ENCODE data around the gene SMYD3.

- TF ChIP-seq ARNT (IDR thresholded peaks at IDR 0.05) (no peak), TARDBP (IDR thresholded peaks at IDR 0.05) (no peak), FOXK2 (IDR thresholded peaks at IDR 0.05) (no peak), BHLHE40 (IDR thresholded peaks at IDR 0.05; ENCODE audit: borderline replicate concordance) (no peak)
These were observed 198.5 kb downstream of the SMYD3 start for GRCh38 chr1:246308533-246309075.

Measured in HEK293T (cell line).